Mesodermal cell (in vitro differentiated cells): ENCODE data around the gene ATG3.
"Not testable (repeated sequence)": the region's sequence is repeated elsewhere in the genome, so short reads cannot be mapped to it uniquely, and the experiment has no call there.

Source experiments
- H3K27ac ChIP-seq: 2 replicates; pipeline ENCODE4 v1.7.0; 2013; ENCODE audit warnings: mild to moderate bottlenecking, low read depth, low read length, moderate library complexity; ENCODE audit not compliant: severe bottlenecking
- H3K36me3 ChIP-seq: 2 replicates; pipeline ENCODE4 v1.7.1; 2013; ENCODE audit warnings: mild to moderate bottlenecking, low read length, moderate library complexity; ENCODE audit not compliant: control insufficient read depth, insufficient read depth
- H3K4me1 ChIP-seq: one replicate; pipeline ENCODE4 v1.7.1; 2013; ENCODE audit warnings: mild to moderate bottlenecking, low read length; ENCODE audit not compliant: insufficient read depth, control insufficient read depth, poor library complexity, severe bottlenecking
- H3K4me3 ChIP-seq: 2 replicates; pipeline ENCODE4 v1.7.0; 2013; ENCODE audit warnings: low read length, control low read depth, mild to moderate bottlenecking; ENCODE audit not compliant: insufficient read depth, poor library complexity, severe bottlenecking; ENCODE audit errors: extremely low read depth
- H3K9me3 ChIP-seq: 2 replicates; pipeline ENCODE4 v1.7.1; 2013; ENCODE audit warnings: mild to moderate bottlenecking, low read length, moderate library complexity; ENCODE audit not compliant: control insufficient read depth
- WGBS, 2 experiments: methylation state at CpG; one replicate each; pipeline ENCODE4 v1.1.5; 2013; ENCODE audit warnings: missing lambda C conversion rate in 2 of 2; ENCODE audit not compliant: insufficient coverage in 2 of 2; 5-methylcytosine and 5-hydroxymethylcytosine counted together

ATG3 gene

DNA sequence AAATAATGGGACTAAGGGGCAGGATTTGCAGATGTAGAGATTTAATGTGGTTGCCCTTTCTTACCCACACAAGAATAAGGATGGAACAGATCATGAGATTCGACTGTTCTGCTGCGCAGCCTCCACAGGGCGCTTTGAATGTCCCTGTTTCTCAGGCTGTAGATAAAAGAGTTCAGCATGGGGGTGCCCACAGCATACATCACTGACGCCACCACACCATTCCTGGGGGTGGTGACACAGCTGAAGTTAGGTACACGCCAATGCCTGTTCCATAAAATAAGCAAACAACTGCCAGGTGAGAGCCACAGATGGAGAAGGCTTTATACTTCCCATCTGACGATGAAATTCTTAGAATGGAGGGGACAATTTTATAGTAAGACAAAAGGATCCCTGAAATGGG lies 37.6 kb downstream of the ATG3 start:
- H3K4me1 ChIP-seq, H3K27ac ChIP-seq, H3K4me3 ChIP-seq, H3K9me3 ChIP-seq: not testable (repeated sequence)
- H3K36me3 ChIP-seq: peaks cover 14% of the 10 kb centered on the region
- 90 to 100% methylated on average over 2 to 4 of the region's 6 CpGs for WGBS, 2 experiments

GRCh38 chr3:112519424-112520001 lies 42.2 kb downstream of the ATG3 start:
- Histone ChIP-seq H3K9me3 (no peaks in the 10 kb centered on the region), H3K36me3 (no peaks in the 10 kb centered on the region), H3K4me3 (no peak overlapping the region), H3K27ac (no peak overlapping the region), H3K4me1 (no peaks in the 10 kb centered on the region)
- 100% methylated on average over 1 of the region's 2 CpGs; no CpG with 5 or more reads in 1 of the 2 experiments for WGBS, 2 experiments

GRCh38 chr3:112518970-112519369 lies 42.8 kb downstream of the ATG3 start:
- WGBS, 2 experiments: no CpG with 5 or more reads among the region's 3 CpGs
- not testable (repeated sequence) for H3K4me1 ChIP-seq, H3K36me3 ChIP-seq, H3K9me3 ChIP-seq, H3K4me3 ChIP-seq, H3K27ac ChIP-seq

GRCh38 chr3:112514527-112515128 lies 47.1 kb downstream of the ATG3 start:
- Histone ChIP-seq H3K27ac (no peak overlapping the region), H3K9me3 (peaks cover 5% of the 10 kb centered on the region), H3K4me1 (no peaks in the 10 kb centered on the region), H3K4me3 (no peak overlapping the region), H3K36me3 (no peaks in the 10 kb centered on the region)
- 86% methylated on average over 1 of the region's 2 CpGs; no CpG with 5 or more reads in 1 of the 2 experiments for WGBS, 2 experiments

DNA sequence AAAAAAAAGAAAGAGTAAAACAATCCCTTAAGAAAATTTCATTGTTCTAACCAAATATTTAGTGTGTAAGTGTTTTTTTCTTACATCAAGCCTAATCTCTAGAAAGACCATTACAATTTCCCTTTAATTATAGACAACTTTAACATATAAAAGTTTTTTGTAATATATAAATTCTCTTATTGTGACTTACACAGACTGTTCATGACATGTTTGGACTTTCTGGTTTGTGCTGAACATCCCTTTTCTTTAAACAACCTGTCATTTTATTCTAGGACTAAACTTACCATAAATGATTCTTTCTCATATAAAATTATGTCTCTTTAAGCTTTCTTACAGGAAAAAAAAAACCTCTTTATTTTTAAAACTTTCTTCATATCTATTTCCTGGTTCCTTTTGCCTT lies 49.4 kb downstream of the ATG3 start:
- Histone ChIP-seq H3K27ac (no peak overlapping the region), H3K36me3 (no peaks in the 10 kb centered on the region), H3K4me3 (no peak overlapping the region), H3K9me3 (peaks cover 5% of the 10 kb centered on the region), H3K4me1 (no peaks in the 10 kb centered on the region)

DNA sequence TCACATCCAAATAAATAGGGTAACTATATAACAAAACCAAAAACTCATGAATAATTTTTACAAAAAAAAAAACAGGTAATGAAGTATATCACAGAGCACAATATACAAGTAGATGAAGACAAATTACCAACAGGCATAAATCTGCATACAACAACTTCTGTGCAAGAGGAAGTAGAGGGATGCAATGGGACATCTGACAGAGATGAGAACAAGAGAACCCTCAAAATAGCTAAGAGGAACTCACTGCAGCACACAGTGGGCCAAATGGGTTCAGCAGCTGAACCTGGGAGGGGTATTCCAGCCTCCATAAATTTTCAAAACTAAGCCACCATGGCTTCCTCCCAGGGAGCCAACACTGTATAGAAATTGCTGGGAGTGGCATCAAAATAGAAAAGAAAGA lies 52.9 kb downstream of the ATG3 start:
- no peak overlapping the region for H3K4me3 ChIP-seq
- peaks cover 5% of the 10 kb centered on the region for H3K9me3 ChIP-seq
- H3K27ac ChIP-seq: no peak overlapping the region
- H3K4me1 ChIP-seq: no peaks in the 10 kb centered on the region
- H3K36me3 ChIP-seq: no peaks in the 10 kb centered on the region

- WGBS, 2 experiments: 94% methylated on average over 2 of the region's 2 CpGs; no CpG with 5 or more reads in 1 of the 2 experiments
- peaks cover 5% of the 10 kb centered on the region for H3K9me3 ChIP-seq
- H3K4me1 ChIP-seq: no peaks in the 10 kb centered on the region
- no peaks in the 10 kb centered on the region for H3K36me3 ChIP-seq
- H3K4me3 ChIP-seq: no peak overlapping the region
- H3K27ac ChIP-seq: no peak overlapping the region
Measured at GRCh38 chr3:112508261-112508660, 53.5 kb downstream of the ATG3 start.

GRCh38 chr3:112505907-112506306 lies 55.9 kb downstream of the ATG3 start:
- H3K4me1 ChIP-seq: no peaks in the 10 kb centered on the region
- peaks cover 5% of the 10 kb centered on the region for H3K9me3 ChIP-seq
- H3K36me3 ChIP-seq: no peaks in the 10 kb centered on the region
- WGBS, 2 experiments: no CpG with 5 or more reads among the region's 2 CpGs
- H3K27ac ChIP-seq: no peak overlapping the region
- no peak overlapping the region for H3K4me3 ChIP-seq

GRCh38 chr3:112504123-112504522 lies 57.6 kb downstream of the ATG3 start:
- Histone ChIP-seq H3K36me3 (no peaks in the 10 kb centered on the region), H3K4me3 (no peak overlapping the region), H3K9me3 (no peaks in the 10 kb centered on the region), H3K4me1 (no peaks in the 10 kb centered on the region), H3K27ac (no peak overlapping the region)
- WGBS, 2 experiments: 84 to 92% methylated on average over 3 of the region's 3 CpGs

DNA sequence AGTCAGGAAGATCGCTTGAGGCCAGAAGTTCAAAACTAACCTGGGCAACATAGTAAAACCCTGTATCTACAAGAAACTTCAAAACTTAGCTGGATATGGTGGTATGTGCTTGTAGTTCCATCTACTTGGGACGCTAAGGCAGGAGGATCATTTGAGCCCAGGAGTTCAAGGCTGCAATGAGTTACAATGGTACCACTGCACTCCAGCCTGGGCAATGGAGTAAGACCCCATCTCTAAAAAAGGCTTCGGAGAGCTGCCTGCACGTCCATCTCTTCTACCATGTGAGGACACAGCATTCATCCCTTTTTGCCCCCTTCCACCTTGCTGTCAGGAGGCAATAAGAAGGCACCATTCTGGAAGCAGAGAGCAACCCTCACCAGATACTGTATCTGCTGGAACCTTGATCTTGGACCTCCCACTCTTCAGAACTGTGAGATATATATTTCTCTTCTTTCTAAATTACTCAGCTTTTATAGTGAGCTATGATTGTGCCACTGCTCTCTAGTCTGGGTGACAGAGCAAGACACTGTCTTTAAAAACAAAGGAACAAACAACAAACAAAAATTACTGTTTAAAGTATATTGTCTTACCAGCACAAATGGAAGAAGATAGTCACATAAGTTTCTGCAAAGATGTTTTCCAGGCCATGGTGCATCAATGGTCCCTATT lies 58.3 kb downstream of the ATG3 start:
- Histone ChIP-seq H3K27ac (no peak overlapping the region), H3K4me1 (no peaks in the 10 kb centered on the region), H3K4me3 (no peak overlapping the region), H3K36me3 (no peaks in the 10 kb centered on the region), H3K9me3 (no peaks in the 10 kb centered on the region)
- 94 to 95% methylated on average over 2 to 3 of the region's 4 CpGs for WGBS, 2 experiments

DNA sequence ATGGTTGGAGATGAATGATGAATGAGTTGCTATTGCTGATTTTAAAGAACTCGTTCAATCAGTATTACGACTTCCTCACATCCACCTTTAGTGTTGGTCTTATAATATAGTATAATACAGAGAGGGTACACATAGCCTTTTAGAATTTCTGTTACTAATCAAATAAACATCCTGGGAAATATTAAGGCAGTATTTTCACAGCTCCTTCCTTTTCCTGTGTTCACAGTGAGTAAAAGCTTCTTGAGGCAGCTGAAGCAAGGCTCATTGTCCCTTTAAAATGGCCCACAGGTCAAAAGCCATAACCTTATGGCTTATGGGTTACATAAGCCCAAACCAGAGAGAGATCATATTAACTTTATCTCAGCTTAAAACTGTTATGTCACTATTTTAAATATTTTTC lies 61.1 kb downstream of the ATG3 start:
- no peak overlapping the region for H3K4me3 ChIP-seq
- H3K9me3 ChIP-seq: no peaks in the 10 kb centered on the region
- H3K4me1 ChIP-seq: no peaks in the 10 kb centered on the region
- no CpG with 5 or more reads among the region's 2 CpGs for WGBS, 2 experiments
- no peak overlapping the region for H3K27ac ChIP-seq
- no peaks in the 10 kb centered on the region for H3K36me3 ChIP-seq
